ENCODE results near the gene ASPN. TPM values are rescaled to one million over a fixed set of nuclear protein-coding genes. Genes with fewer than 3 reads are reported as not detected.
A peak's percentile ranks its signal among the peaks of the same experiment; 100 is the strongest.

ASPN gene
- total RNA-seq, 3 donors from 2014 or later = 3.9 to 6.3 (median 6.2) TPM

GRCh38 chr9:92483627-92484545 lies 1.6 kb upstream of the ASPN start:
- Histone ChIP-seq H3K4me1 (no peaks in the 10 kb centered on the region), H3K27me3 (no peaks in the 10 kb centered on the region), H3K36me3 (no peaks in the 10 kb centered on the region), H3K9me3 (no peaks in the 10 kb centered on the region), H3K4me3 (no peak overlapping the region), H3K27ac (peak overlapping the region in 1 of 2 donors; percentile 40)
- TF ChIP-seq POLR2A (IDR thresholded peaks at IDR 0.05) (no peak), CTCF (IDR thresholded peaks at IDR 0.05) (no peak), POLR2AphosphoS5 (IDR thresholded peaks at IDR 0.05) (no peak)
- intact Hi-C loops (cut with DNase I; ENCODE audit: low total_unique reads) = no loop called here
- no peak for DNase-seq (ENCODE audit: low spot score in 2 of 2)

- Histone ChIP-seq H3K27me3 (no peaks in the 10 kb centered on the region), H3K4me1 (no peaks in the 10 kb centered on the region), H3K9me3 (no peaks in the 10 kb centered on the region), H3K4me3 (no peak overlapping the region), H3K27ac (no peak overlapping the region), H3K36me3 (no peaks in the 10 kb centered on the region)
- no peak for DNase-seq (ENCODE audit: low spot score in 2 of 2)
- intact Hi-C loops (cut with DNase I; ENCODE audit: low total_unique reads) = no loop called here
- no peak for TF ChIP-seq CTCF (IDR thresholded peaks at IDR 0.05)
- no peak for TF ChIP-seq POLR2AphosphoS5 (IDR thresholded peaks at IDR 0.05)
- no peak for TF ChIP-seq POLR2A (IDR thresholded peaks at IDR 0.05)
Measured at GRCh38 chr9:92482805-92483204, 499 bp upstream of the ASPN start.

- intact Hi-C loops (cut with DNase I; ENCODE audit: low total_unique reads) = no loop called here
- Histone ChIP-seq H3K4me3 (no peak overlapping the region), H3K4me1 (no peaks in the 10 kb centered on the region), H3K27me3 (no peaks in the 10 kb centered on the region), H3K9me3 (no peaks in the 10 kb centered on the region), H3K27ac (peak overlapping the region; percentile 56 to 69), H3K36me3 (no peaks in the 10 kb centered on the region)
- DNase-seq (ENCODE audit: low spot score in 2 of 2) = no peak
- TF ChIP-seq CTCF (IDR thresholded peaks at IDR 0.05) (no peak), POLR2A (IDR thresholded peaks at IDR 0.05) (no peak), POLR2AphosphoS5 (IDR thresholded peaks at IDR 0.05) (no peak)
Measured at GRCh38 chr9:92480986-92481633, 1.2 kb downstream of the ASPN start.

GRCh38 chr9:92480291-92480771 lies 2.0 kb downstream of the ASPN start:
- DNase-seq (ENCODE audit: low spot score in 2 of 2) = no peak
- Histone ChIP-seq H3K36me3 (no peaks in the 10 kb centered on the region), H3K4me1 (no peaks in the 10 kb centered on the region), H3K27me3 (no peaks in the 10 kb centered on the region), H3K27ac (peak overlapping the region; percentile 56 to 69), H3K4me3 (no peak overlapping the region), H3K9me3 (no peaks in the 10 kb centered on the region)
- TF ChIP-seq POLR2AphosphoS5 (IDR thresholded peaks at IDR 0.05) = no peak
- TF ChIP-seq POLR2A (IDR thresholded peaks at IDR 0.05) = no peak
- TF ChIP-seq CTCF (IDR thresholded peaks at IDR 0.05) = no peak
- intact Hi-C loops (cut with DNase I; ENCODE audit: low total_unique reads) = no loop called here

GRCh38 chr9:92479346-92479745 lies 3.0 kb downstream of the ASPN start:
- no peaks in the 10 kb centered on the region for H3K9me3 ChIP-seq
- no peaks in the 10 kb centered on the region for H3K36me3 ChIP-seq
- no peaks in the 10 kb centered on the region for H3K27me3 ChIP-seq
- intact Hi-C loops (cut with DNase I; ENCODE audit: low total_unique reads) = no loop called here
- H3K4me1 ChIP-seq = no peaks in the 10 kb centered on the region
- no peak for DNase-seq (ENCODE audit: low spot score in 2 of 2)
- TF ChIP-seq POLR2AphosphoS5 (IDR thresholded peaks at IDR 0.05) = no peak
- no peak for TF ChIP-seq CTCF (IDR thresholded peaks at IDR 0.05)
- TF ChIP-seq POLR2A (IDR thresholded peaks at IDR 0.05) = no peak
- no peak overlapping the region for H3K27ac ChIP-seq
- no peak overlapping the region for H3K4me3 ChIP-seq

Data from breast epithelium (tissue), 4 donors.